HCT116 (cell line): ENCODE data around the gene STAT4. TPM values are rescaled to one million over a fixed set of nuclear protein-coding genes. Genes with fewer than 3 reads are reported as not detected.

Experiments used
- ATAC-seq: fragments of 200-7000 bp; cut with Tn5 transposase; 2 replicates; pipeline ENCODE4 v1.9.1; 2020; ENCODE audit warnings: mild to moderate bottlenecking, moderate library complexity
- BruUV-seq: library from RNA; stranded (reverse); fragments of 400-500 nt; replicated peaks from 2 replicates; lab custom pipeline; 2021; lab: Mats Ljungman, UMichigan
- CTCF ChIA-PET: fragments of 300-600 bp; sonication (Branson Sonifier 250); formaldehyde crosslinking; loops from one replicate; lab custom pipeline; 2021; ENCODE audit warnings: antibody characterized with exemption; lab: Charles Lee
- POLR2A ChIA-PET: fragments of 300-600, 350-600 bp; sonication (Branson Sonifier 250); formaldehyde crosslinking; loops from one replicate; lab custom pipeline; 2021; ENCODE audit warnings: antibody characterized with exemption; lab: Charles Lee
- RAD21 ChIA-PET, 2 experiments: fragments of 300-600 bp; sonication (Branson Sonifier 250); formaldehyde crosslinking; loops; one replicate each; lab custom pipeline; 2023; ENCODE audit warnings: low total read pairs in 2 of 2; ENCODE audit not compliant: uncharacterized antibody in 2 of 2, unreplicated experiment in 2 of 2, low non-redundant PET in 1 of 2; lab: Charles Lee
- DNase-seq: peaks from one replicate; pipeline ENCODE4 v3.0.0-alpha.2; 2010; ENCODE audit warnings: low read depth, low spot score
- H2AFZ ChIP-seq: fragments of 200-600 bp; shearing (Covaris generic), sonication (generic); 2 replicates; pipeline ENCODE4 v1.6.1; 2017; ENCODE audit warnings: low read depth, mixed run types, mixed read lengths, antibody characterized with exemption, low read length; ENCODE audit not compliant: poor library complexity, severe bottlenecking
- H3K27ac ChIP-seq: 2 replicates; pipeline ENCODE4 v1.5.1; 2012; ENCODE audit warnings: low read depth, low read length
- H3K27me3 ChIP-seq: fragments of 200-600 bp; sonication (generic); 2 replicates; pipeline ENCODE4 v1.6.1; 2016; ENCODE audit warnings: mixed run types, low read length, mixed read lengths; ENCODE audit not compliant: insufficient read depth
- H3K36me3 ChIP-seq, 2 experiments: fragments of 200-500 bp in 1 of 2; fragments of 200-600 bp in 1 of 2; sonication (Bioruptor generic) in 1 of 2; sonication (generic) in 1 of 2; 2 replicates each; pipeline versions ENCODE4 v1.5.1 to v1.6.1; 2014 to 2016; ENCODE audit warnings: low read length in 2 of 2, inconsistent platforms in 1 of 2, mixed read lengths in 1 of 2, mixed run types in 1 of 2; ENCODE audit not compliant: insufficient read depth in 2 of 2, control insufficient read depth in 1 of 2
- H3K4me1 ChIP-seq, 2 experiments: fragments of 200-600 bp in 1 of 2; sonication (generic) in 1 of 2; 2 replicates each; pipeline versions ENCODE4 v1.5.1 to v1.6.1; 2012 to 2017; ENCODE audit warnings: low read length in 2 of 2, inconsistent platforms in 1 of 2, mild to moderate bottlenecking in 1 of 2, mixed read lengths in 1 of 2, mixed run types in 1 of 2, moderate library complexity in 1 of 2; ENCODE audit not compliant: insufficient read depth in 2 of 2, control insufficient read depth in 1 of 2
- H3K4me2 ChIP-seq: fragments of 200-600 bp; sonication (generic); 2 replicates; pipeline ENCODE4 v1.6.1; 2017; ENCODE audit warnings: mixed run types, low read length, mixed read lengths
- H3K4me3 ChIP-seq, 2 experiments: fragments of 200-600 bp in 1 of 2; sonication (generic) in 1 of 2; replicated peaks in 1 of 2; 2 replicates each; pipeline ENCODE4 v1.5.1; 2011 to 2016; ENCODE audit warnings: low read length in 2 of 2, control low read depth in 1 of 2, low read depth in 1 of 2, mild to moderate bottlenecking in 1 of 2, mixed read lengths in 1 of 2, mixed run types in 1 of 2
- H3K79me2 ChIP-seq: fragments of 200-600 bp; sonication (generic); 2 replicates; pipeline ENCODE4 v1.6.1; 2017; ENCODE audit warnings: mild to moderate bottlenecking, mixed run types, low read length, moderate library complexity, mixed read lengths; ENCODE audit not compliant: insufficient read depth
- H3K9ac ChIP-seq: fragments of 200-600 bp; sonication (generic); 2 replicates; pipeline ENCODE4 v1.6.1; 2016; ENCODE audit warnings: low read length, mixed read lengths
- H3K9me2 ChIP-seq: fragments of 200-600 bp; sonication (generic), shearing (Covaris generic); 2 replicates; pipeline ENCODE4 v1.6.1; 2017; ENCODE audit warnings: mixed run types, mild to moderate bottlenecking, moderate library complexity; ENCODE audit not compliant: insufficient read depth
- H3K9me3 ChIP-seq, 2 experiments: fragments of 200-500 bp in 1 of 2; fragments of 200-600 bp in 1 of 2; sonication (Bioruptor generic) in 1 of 2; sonication (generic) in 1 of 2; 2 replicates each; pipeline ENCODE4 v1.6.1; 2014 to 2017; ENCODE audit warnings: low read length in 2 of 2, mixed read lengths in 2 of 2, inconsistent platforms in 1 of 2, low read depth in 1 of 2, mild to moderate bottlenecking in 1 of 2, mixed run types in 1 of 2, moderate library complexity in 1 of 2; ENCODE audit not compliant: control insufficient read depth in 1 of 2, insufficient read depth in 1 of 2
- H4K20me1 ChIP-seq: fragments of 200-600 bp; sonication (generic), shearing (Covaris generic); 2 replicates; pipeline ENCODE4 v1.6.1; 2017; ENCODE audit warnings: mixed run types, mild to moderate bottlenecking, moderate library complexity; ENCODE audit not compliant: insufficient read depth
- EGR1 ChIP-seq: IDR thresholded peaks from 2 replicates; pipeline ENCODE4 v1.6.1; 2012; ENCODE audit warnings: low read depth
- EZH2phosphoT487 ChIP-seq: fragments of 200-600 bp; IDR thresholded peaks from 2 replicates; pipeline ENCODE4 v1.6.1; 2018; ENCODE audit warnings: antibody characterized with exemption, borderline replicate concordance
- FOSL1 ChIP-seq: IDR thresholded peaks from 2 replicates; pipeline ENCODE4 v1.6.1; 2012; ENCODE audit warnings: low read depth
- JUND ChIP-seq: IDR thresholded peaks from 2 replicates; pipeline ENCODE4 v1.6.1; 2012
- POLR2A ChIP-seq: IDR thresholded peaks from 2 replicates; pipeline ENCODE4 v1.7.0; 2011; ENCODE audit warnings: borderline replicate concordance; ENCODE audit not compliant: insufficient read depth, insufficient read length; ENCODE audit errors: extremely low read depth
- POLR2AphosphoS5 ChIP-seq: IDR thresholded peaks from 2 replicates; pipeline ENCODE4 v1.6.1; 2011; ENCODE audit warnings: mild to moderate bottlenecking, low read depth, low read length, moderate library complexity
- SIN3A ChIP-seq: IDR thresholded peaks from 2 replicates; pipeline ENCODE4 v1.6.1; 2012; ENCODE audit warnings: low read depth
- SRF ChIP-seq: IDR thresholded peaks from 2 replicates; pipeline ENCODE4 v1.6.1; 2012; ENCODE audit warnings: low read depth
- TCF7L2 ChIP-seq: IDR thresholded peaks from 2 replicates; pipeline ENCODE4 v1.7.0; 2011; ENCODE audit warnings: borderline replicate concordance, inconsistent platforms; ENCODE audit not compliant: insufficient read depth, insufficient read length; ENCODE audit errors: extremely low read depth
- YY1 ChIP-seq: IDR thresholded peaks from 2 replicates; pipeline ENCODE4 v1.6.1; 2011; ENCODE audit warnings: low read length, low read depth, moderate library complexity, mild to moderate bottlenecking; ENCODE audit not compliant: insufficient replicate concordance; ENCODE audit errors: extremely low read depth
- ZFX ChIP-seq: fragments of 450-650 bp; IDR thresholded peaks from 2 replicates; pipeline ENCODE4 v1.6.1; 2017
- ZNF274 ChIP-seq: fragments of 200-500 bp; sonication (Bioruptor generic); IDR thresholded peaks from 2 replicates; pipeline ENCODE4 v1.6.1; 2014; ENCODE audit warnings: mild to moderate bottlenecking, low read depth, low read length, inconsistent platforms
- intact Hi-C: fragments of 100-400 bp; cut with micrococcal nuclease; formaldehyde crosslinking; loops from 2 replicates; pipeline ENCODE4 v1.10.0; 2022
- total RNA-seq: library from RNA; stranded (reverse); gene quantifications from one replicate; pipeline ENCODE4 v1.2.1, GENCODE V29; 2021; ENCODE audit not compliant: unreplicated experiment
- TF ChIP-seq, protein P1 (sequence below), 3 experiments: fragments of 200-600 bp in 1 of 3; sonication (generic) in 1 of 3; IDR thresholded peaks in 2 of 3; conservative IDR thresholded peaks in 1 of 3; 2 replicates each; pipeline ENCODE4 v1.5.1; 2012 to 2017; ENCODE audit warnings: low read depth in 2 of 3, low read length in 2 of 3, antibody characterized with exemption in 1 of 3, borderline replicate concordance in 1 of 3, control low read depth in 1 of 3, mild to moderate bottlenecking in 1 of 3, mixed read lengths in 1 of 3, mixed run types in 1 of 3, moderate library complexity in 1 of 3; ENCODE audit not compliant: insufficient read depth in 1 of 3
- TF ChIP-seq, protein P2 (sequence below): IDR thresholded peaks from 2 replicates; pipeline ENCODE4 v1.6.1; 2011; ENCODE audit warnings: mild to moderate bottlenecking, low read length, moderate library complexity; ENCODE audit not compliant: insufficient replicate concordance; ENCODE audit errors: extremely low read depth

Gene STAT4
- total RNA-seq, 1 experiment from 2014 or later, result 2.0 TPM

DNA sequence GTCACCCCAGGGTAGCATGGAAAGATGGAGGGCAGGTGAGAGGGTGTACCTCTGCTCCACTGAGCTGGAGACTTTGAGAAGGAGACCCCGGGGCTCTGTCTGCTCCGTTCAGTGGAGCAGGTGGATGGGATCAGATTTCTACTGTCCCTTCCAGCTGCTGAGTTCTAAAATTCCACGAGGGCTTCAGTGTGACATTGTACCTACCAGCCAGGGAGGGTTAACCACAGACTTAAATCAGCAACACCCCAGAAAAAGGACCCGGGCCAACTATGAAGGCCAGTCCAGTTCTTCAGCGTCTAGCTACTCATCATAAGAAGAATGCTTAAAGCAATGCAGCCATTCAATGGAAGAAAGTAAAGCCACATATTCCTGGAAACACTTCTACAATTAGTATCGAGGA is 160.7 kb downstream of the STAT4 start:
- no peak overlapping the region for H3K9ac ChIP-seq
- H3K27me3 ChIP-seq, result no peaks in the 10 kb centered on the region
- no TSS peak for BruUV-seq
- RAD21 ChIA-PET, result no interaction called here
- no peaks in the 10 kb centered on the region for H3K4me1 ChIP-seq
- H3K27ac ChIP-seq, result no peak overlapping the region
- H3K36me3 ChIP-seq, result peaks cover 56 to 65% of the 10 kb centered on the region in 2 experiments
- H4K20me1 ChIP-seq, result no peaks in the 10 kb centered on the region
- no peak overlapping the region for H3K4me2 ChIP-seq
- TF ChIP-seq ZNF274 (no peak), POLR2A (no peak), JUND (no peak), EGR1 (no peak), POLR2AphosphoS5 (no peak), SRF (no peak), FOSL1 (no peak), EZH2phosphoT487 (no peak), SIN3A (no peak), TCF7L2 (no peak), YY1 (no peak), ZFX (no peak)
- TF ChIP-seq, protein P1, sequence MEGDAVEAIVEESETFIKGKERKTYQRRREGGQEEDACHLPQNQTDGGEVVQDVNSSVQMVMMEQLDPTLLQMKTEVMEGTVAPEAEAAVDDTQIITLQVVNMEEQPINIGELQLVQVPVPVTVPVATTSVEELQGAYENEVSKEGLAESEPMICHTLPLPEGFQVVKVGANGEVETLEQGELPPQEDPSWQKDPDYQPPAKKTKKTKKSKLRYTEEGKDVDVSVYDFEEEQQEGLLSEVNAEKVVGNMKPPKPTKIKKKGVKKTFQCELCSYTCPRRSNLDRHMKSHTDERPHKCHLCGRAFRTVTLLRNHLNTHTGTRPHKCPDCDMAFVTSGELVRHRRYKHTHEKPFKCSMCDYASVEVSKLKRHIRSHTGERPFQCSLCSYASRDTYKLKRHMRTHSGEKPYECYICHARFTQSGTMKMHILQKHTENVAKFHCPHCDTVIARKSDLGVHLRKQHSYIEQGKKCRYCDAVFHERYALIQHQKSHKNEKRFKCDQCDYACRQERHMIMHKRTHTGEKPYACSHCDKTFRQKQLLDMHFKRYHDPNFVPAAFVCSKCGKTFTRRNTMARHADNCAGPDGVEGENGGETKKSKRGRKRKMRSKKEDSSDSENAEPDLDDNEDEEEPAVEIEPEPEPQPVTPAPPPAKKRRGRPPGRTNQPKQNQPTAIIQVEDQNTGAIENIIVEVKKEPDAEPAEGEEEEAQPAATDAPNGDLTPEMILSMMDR (IDR thresholded peaks at IDR 0.05 in 2 of 3, conservative IDR thresholded peaks at IDR 0.05 in 1 of 3; ENCODE audit: borderline replicate concordance in 1 of 3, insufficient read depth in 1 of 3, low read depth in 2 of 3, low read length in 2 of 3), result no peak
- TF ChIP-seq, protein P2, sequence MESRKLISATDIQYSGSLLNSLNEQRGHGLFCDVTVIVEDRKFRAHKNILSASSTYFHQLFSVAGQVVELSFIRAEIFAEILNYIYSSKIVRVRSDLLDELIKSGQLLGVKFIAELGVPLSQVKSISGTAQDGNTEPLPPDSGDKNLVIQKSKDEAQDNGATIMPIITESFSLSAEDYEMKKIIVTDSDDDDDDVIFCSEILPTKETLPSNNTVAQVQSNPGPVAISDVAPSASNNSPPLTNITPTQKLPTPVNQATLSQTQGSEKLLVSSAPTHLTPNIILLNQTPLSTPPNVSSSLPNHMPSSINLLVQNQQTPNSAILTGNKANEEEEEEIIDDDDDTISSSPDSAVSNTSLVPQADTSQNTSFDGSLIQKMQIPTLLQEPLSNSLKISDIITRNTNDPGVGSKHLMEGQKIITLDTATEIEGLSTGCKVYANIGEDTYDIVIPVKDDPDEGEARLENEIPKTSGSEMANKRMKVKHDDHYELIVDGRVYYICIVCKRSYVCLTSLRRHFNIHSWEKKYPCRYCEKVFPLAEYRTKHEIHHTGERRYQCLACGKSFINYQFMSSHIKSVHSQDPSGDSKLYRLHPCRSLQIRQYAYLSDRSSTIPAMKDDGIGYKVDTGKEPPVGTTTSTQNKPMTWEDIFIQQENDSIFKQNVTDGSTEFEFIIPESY, result no peak
- TF ChIP-seq, all 23 proteins: peak for 0
- Histone ChIP-seq H3K9me2 (no peaks in the 10 kb centered on the region), H3K9me3 (no peaks in the 10 kb centered on the region), H2AFZ (no peak overlapping the region), H3K4me3 (no peak overlapping the region), H3K79me2 (no peaks in the 10 kb centered on the region)
- ChIA-PET POLR2A (no interaction called here), CTCF (no interaction called here)
- intact Hi-C loops, result no loop called here
- no peak for DNase-seq
- no peak for ATAC-seq
